DMS153 treated with DMSO at 0.1 percent for 48 hours (cell line): ENCODE data around the gene LDHAL6B.

Source experiments
- DNase-seq: peaks from one replicate; lab custom pipeline; 2025; ENCODE audit not compliant: unreplicated experiment; lab: John Stamatoyannopoulos, UW

LDHAL6B gene

DNA sequence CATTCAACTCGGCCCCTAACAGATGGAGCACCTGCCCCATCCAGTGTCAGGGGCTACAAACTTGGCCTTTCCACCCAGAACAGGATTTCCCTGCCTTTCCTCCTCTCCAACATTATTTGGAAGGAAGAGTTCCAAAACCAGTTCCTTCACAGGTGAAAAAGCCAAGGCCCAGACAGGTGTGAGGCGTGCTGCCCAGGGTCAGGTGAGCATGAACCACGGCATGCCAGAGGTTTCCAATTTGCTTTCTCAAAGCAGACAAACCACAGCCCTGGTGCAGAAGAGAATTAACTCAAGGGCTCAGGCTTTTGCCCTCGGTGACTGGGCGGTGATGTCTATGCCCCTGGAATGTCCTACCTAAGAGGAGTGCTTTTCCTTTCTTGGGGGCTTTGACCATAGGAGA, 43.2 kb downstream of the LDHAL6B start:
- DNase-seq: no peak

DNA sequence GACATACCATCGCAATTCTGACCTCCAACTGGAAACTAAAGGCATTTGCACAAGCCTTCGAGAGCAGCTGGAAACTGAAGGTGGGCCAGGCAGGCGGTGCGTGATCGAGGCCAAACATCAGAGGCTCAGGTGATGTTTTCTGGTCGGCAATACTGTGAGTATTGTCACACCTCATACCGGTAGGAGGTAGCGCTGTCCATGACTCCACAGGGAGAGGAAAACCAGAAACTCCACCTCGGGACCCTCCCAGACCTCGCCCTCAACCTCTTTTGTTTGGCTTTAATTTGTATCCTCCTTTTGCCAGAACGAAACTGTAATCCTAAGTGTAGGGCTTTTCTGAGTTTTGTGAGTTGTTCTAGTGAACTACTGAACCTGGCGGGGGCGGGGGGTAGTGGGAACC, 43.6 kb downstream of the LDHAL6B start:
- no peak for DNase-seq

DNA sequence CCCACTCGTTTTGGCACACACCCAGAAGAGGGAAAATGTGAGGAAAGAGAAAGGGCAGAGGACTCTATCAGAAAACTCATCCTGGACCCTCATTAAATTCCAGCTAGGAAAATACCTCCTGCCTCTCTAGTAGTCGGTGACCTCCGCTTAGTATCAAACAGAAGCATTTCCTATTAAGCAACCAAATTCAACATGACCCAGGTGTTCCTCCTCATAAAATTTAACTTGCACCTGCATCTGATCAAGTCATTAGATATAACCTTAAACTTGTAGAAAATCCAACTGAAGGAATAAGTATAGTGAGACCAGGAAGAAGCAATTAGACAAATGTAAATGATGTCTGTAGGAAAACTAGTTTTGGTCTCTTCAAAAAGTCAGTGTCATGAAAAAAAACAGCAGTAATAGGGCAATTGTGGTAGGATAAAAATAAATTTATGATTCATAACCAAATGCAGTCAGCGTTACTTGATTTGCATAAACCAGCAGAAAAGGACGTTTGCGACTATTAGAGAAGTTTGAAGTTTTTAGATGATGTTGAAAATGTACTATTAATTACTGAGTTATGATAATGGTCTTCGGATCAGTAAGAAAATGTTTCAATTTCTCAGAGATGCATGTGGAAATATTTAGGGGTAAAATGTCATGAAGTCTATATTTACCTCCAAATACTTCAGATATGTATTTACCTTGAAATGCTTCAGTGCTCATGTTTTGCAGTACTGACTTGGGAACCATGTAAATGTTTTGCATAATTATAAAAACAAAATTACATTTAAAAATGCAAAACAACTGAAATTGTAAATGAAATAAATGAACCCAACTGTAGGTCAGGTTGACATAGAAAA, 44.6 kb downstream of the LDHAL6B start:
- DNase-seq: no peak

DNA sequence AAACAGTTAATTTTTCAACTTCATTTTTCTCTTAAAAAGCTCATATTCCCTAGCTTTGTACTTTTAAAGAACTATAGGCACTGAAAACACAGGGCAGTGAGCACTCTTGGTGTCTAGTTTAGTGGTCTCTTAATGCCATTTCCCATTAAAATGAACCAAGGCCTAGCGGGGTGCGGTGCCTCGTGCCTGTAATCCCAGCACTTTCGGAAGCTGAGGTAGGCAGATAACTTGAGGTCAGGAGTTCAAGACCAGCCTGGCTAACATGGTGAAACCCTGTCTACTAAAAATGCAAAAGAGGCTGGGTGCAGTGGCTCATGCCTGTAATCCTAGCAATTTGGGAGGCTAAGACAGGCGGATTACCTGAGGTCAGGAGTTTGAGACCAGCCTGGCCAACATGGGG, 45.5 kb downstream of the LDHAL6B start:
- DNase-seq: no peak

DNA sequence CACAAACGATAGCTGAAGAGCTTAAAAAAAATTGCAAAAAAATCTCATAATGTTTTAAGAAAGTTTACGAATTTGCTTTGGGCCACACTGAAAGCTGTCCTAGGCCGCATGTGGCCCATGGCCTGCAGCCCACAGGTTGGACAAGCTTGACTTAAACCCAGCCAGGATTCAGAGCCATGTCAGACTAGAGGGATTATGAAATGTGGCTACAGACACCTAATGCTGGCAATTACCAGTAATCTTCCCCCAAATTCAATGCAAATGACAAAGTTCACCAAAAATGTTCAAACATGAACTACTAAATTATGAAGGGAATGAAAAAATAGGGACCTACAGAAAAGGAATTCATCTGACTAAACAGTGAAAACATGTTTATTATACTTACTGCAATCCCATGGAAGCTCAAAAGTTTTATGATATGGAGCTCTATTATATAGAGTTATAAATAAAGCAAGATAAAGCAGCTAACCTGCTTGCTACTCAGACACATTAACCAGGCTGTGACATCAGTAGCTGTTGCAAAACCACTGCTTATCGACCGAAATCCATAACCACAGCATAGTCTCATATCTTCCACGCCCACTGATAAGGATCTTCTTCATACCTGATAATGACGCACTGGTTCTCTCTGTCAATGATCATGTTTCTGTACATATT, 49.2 kb downstream of the LDHAL6B start:
- DNase-seq: no peak

DNA sequence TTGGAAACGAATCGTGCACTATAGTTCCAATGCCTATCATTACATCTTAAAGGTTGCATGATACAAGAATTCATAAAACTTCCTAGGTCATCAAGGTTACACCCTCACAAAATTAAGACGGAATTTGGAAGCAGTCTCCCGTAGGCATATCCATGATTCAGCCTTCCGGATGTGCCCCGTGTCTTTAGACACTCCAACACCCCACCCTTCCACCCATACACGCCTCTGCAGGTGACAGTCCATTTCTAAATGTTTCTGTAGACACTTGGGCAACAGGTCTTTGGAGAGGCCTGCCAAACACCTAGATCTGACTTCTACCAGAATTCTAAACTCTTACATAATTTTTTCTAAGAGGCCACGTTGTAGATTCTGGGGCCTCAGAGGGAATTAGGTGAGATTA, 49.8 kb downstream of the LDHAL6B start:
- DNase-seq: no peak

DNA sequence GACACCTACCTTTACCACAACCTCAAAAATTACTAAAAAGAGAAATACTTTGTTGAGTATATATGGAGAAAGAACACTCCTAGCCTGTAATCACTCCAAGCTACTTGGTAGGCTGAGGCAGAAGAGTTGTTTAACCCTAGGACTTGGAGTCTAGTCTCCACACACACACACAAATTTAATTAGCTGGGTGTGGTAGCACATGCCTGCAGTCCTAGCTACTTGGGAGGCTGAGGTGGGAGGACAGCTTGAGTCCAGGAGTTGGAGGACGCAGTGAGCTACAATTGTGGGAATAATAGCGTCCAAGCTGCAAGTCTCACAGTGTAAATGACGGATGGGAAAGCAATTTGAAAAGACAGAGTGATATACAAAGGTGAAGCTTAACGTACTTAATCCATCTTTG, 50.5 kb downstream of the LDHAL6B start:
- DNase-seq: no peak
